H1 (cell line): ENCODE data around the gene GTF2H1. TPM values are rescaled to one million over a fixed set of nuclear protein-coding genes. Genes with fewer than 3 reads are reported as not detected.

Experiments used
- CTCF ChIA-PET: fragments of 300-600 bp; sonication (Branson Sonifier 250); formaldehyde crosslinking; loops from one replicate; lab custom pipeline; 2021; ENCODE audit not compliant: partially characterized antibody; lab: Charles Lee
- POLR2A ChIA-PET: fragments of 300-600 bp; sonication (Branson Sonifier 250); formaldehyde crosslinking; loops from one replicate; lab custom pipeline; 2021; ENCODE audit warnings: inconsistent platforms; ENCODE audit not compliant: partially characterized antibody; lab: Charles Lee
- DNase-seq, 2 experiments: peaks; one replicate each; pipeline versions ENCODE4 v3.0.0 to v3.0.0-alpha.2; 2010 to 2022; ENCODE audit warnings: low spot score in 2 of 2, low read depth in 1 of 2, mixed read lengths in 1 of 2
- FAIRE-seq: peaks from 2 replicates; lab custom pipeline; 2011; peaks lifted over from hg19 to GRCh38; lab: Jason Lieb, UNC
- H2AFZ ChIP-seq: 2 replicates; pipeline ENCODE4 v1.8.1; 2012; ENCODE audit warnings: low read length, inconsistent platforms
- H2AK5ac ChIP-seq: 2 replicates; pipeline ENCODE4 v1.6.1; 2013; ENCODE audit warnings: low read depth, low read length
- H2BK120ac ChIP-seq: replicated peaks from 2 replicates; pipeline ENCODE3; 2013; ENCODE audit warnings: low read depth, low read length, inconsistent platforms
- H2BK12ac ChIP-seq: 2 replicates; pipeline ENCODE4 v1.6.1; 2013; ENCODE audit warnings: low read depth, low read length
- H2BK15ac ChIP-seq: 2 replicates; pipeline ENCODE4 v1.6.1; 2013; ENCODE audit warnings: low read length
- H2BK20ac ChIP-seq: 2 replicates; pipeline ENCODE4 v1.6.1; 2013; ENCODE audit warnings: low read length
- H2BK5ac ChIP-seq: 2 replicates; pipeline ENCODE4 v1.6.1; 2013; ENCODE audit warnings: low read depth, low read length
- H3K14ac ChIP-seq: 2 replicates; pipeline ENCODE4 v1.6.1; 2013; ENCODE audit warnings: inconsistent platforms; ENCODE audit not compliant: insufficient read length
- H3K18ac ChIP-seq: 2 replicates; pipeline ENCODE4 v1.6.1; 2013; ENCODE audit warnings: low read length; ENCODE audit errors: extremely low read depth
- H3K23ac ChIP-seq: 2 replicates; pipeline ENCODE4 v1.6.1; 2013; ENCODE audit warnings: inconsistent platforms; ENCODE audit not compliant: insufficient read length
- H3K23me2 ChIP-seq: 2 replicates; pipeline ENCODE4 v1.6.1; 2013; ENCODE audit warnings: low read depth, low read length
- H3K27ac ChIP-seq: 2 replicates; pipeline ENCODE4 v1.6.1; 2011; ENCODE audit warnings: low read depth, low read length, inconsistent platforms
- H3K27me3 ChIP-seq, 4 experiments: replicated peaks in 1 of 4; 1 replicate in 1 of 4; 2 replicates in 3 of 4; pipeline versions ENCODE4 v1.6.1 to v1.8.1; 2011 to 2013; ENCODE audit warnings: low read length in 3 of 4, mild to moderate bottlenecking in 3 of 4, inconsistent platforms in 2 of 4, mixed read lengths in 2 of 4, moderate library complexity in 1 of 4; ENCODE audit not compliant: control insufficient read depth in 3 of 4, insufficient read depth in 3 of 4; ENCODE audit errors: extremely low read depth in 1 of 4
- H3K36me3 ChIP-seq, 4 experiments: 2 replicates each; pipeline versions ENCODE4 v1.6.1 to v1.8.1; 2011 to 2013; ENCODE audit warnings: mild to moderate bottlenecking in 4 of 4, low read length in 3 of 4, moderate library complexity in 2 of 4, control low read depth in 1 of 4, inconsistent platforms in 1 of 4; ENCODE audit not compliant: insufficient read depth in 4 of 4, control insufficient read depth in 2 of 4
- H3K4ac ChIP-seq: replicated peaks from 2 replicates; pipeline ENCODE3; 2013; ENCODE audit warnings: low read length, low read depth, mixed read lengths, inconsistent platforms; ENCODE audit not compliant: insufficient read length
- H3K4me1 ChIP-seq, 4 experiments: replicated peaks in 1 of 4; 1 replicate in 1 of 4; 2 replicates in 3 of 4; pipeline versions ENCODE4 v1.6.1 to v1.8.1; 2011 to 2013; ENCODE audit warnings: low read length in 3 of 4, inconsistent platforms in 2 of 4, mixed read lengths in 1 of 4; ENCODE audit not compliant: insufficient read depth in 4 of 4, control insufficient read depth in 3 of 4
- H3K4me2 ChIP-seq, 2 experiments: 2 replicates each; pipeline versions ENCODE4 v1.6.1 to v1.8.1; 2011 to 2013; ENCODE audit warnings: low read depth in 2 of 2, low read length in 2 of 2, control low read depth in 1 of 2, inconsistent platforms in 1 of 2, mild to moderate bottlenecking in 1 of 2; ENCODE audit not compliant: insufficient read depth in 1 of 2
- H3K4me3 ChIP-seq, 4 experiments: fragments of 200-600, 300-600 bp in 1 of 4; sonication (generic), shearing (Covaris generic), sonication (Bioruptor Twin) in 1 of 4; 2 replicates each; pipeline versions ENCODE4 v1.5.1 to v1.8.1; 2011 to 2016; ENCODE audit warnings: low read length in 4 of 4, low read depth in 3 of 4, control low read depth in 2 of 4, inconsistent platforms in 2 of 4, mild to moderate bottlenecking in 2 of 4, mixed read lengths in 1 of 4, moderate library complexity in 1 of 4; ENCODE audit not compliant: insufficient read depth in 2 of 4; ENCODE audit errors: extremely low read depth in 1 of 4
- H3K56ac ChIP-seq: replicated peaks from 2 replicates; pipeline ENCODE3; 2013; ENCODE audit warnings: low read depth, mild to moderate bottlenecking, mixed read lengths, low read length, inconsistent platforms; ENCODE audit not compliant: insufficient read length
- H3K79me1 ChIP-seq: 2 replicates; pipeline ENCODE4 v1.6.1; 2013; ENCODE audit warnings: low read depth, low read length, control low read depth
- H3K79me2 ChIP-seq, 2 experiments: 2 replicates each; pipeline versions ENCODE4 v1.6.1 to v1.8.1; 2012 to 2013; ENCODE audit warnings: low read length in 2 of 2, mild to moderate bottlenecking in 2 of 2, inconsistent platforms in 1 of 2; ENCODE audit not compliant: insufficient read depth in 2 of 2, control insufficient read depth in 1 of 2
- H3K9ac ChIP-seq, 4 experiments: replicated peaks in 1 of 4; 1 replicate in 1 of 4; 2 replicates in 3 of 4; pipeline versions ENCODE4 v1.6.1 to v1.8.1; 2011 to 2013; ENCODE audit warnings: low read depth in 3 of 4, low read length in 3 of 4, control low read depth in 2 of 4, mild to moderate bottlenecking in 2 of 4, moderate library complexity in 2 of 4, inconsistent platforms in 1 of 4; ENCODE audit errors: extremely low read depth in 1 of 4
- H3K9me3 ChIP-seq, 2 experiments: 2 replicates each; pipeline versions ENCODE4 v1.6.1 to v1.8.1; 2012 to 2013; ENCODE audit warnings: mild to moderate bottlenecking in 2 of 2, moderate library complexity in 2 of 2, control low read depth in 1 of 2, inconsistent platforms in 1 of 2, low read depth in 1 of 2, low read length in 1 of 2, mixed read lengths in 1 of 2; ENCODE audit not compliant: insufficient read depth in 2 of 2
- H4K20me1 ChIP-seq, 2 experiments: replicated peaks in 1 of 2; 2 replicates each; pipeline versions ENCODE3 to v1.8.1; 2011 to 2013; ENCODE audit warnings: inconsistent platforms in 2 of 2, low read length in 2 of 2, mild to moderate bottlenecking in 1 of 2; ENCODE audit not compliant: insufficient read depth in 2 of 2, control insufficient read depth in 1 of 2
- H4K5ac ChIP-seq: 2 replicates; pipeline ENCODE4 v1.6.1; 2013; ENCODE audit warnings: low read length, low read depth, mixed read lengths, inconsistent platforms; ENCODE audit not compliant: insufficient read length
- H4K8ac ChIP-seq: 2 replicates; pipeline ENCODE4 v1.8.0; 2013; ENCODE audit warnings: mild to moderate bottlenecking, moderate library complexity, low read length, inconsistent platforms; ENCODE audit not compliant: insufficient read depth; ENCODE audit errors: extremely low read depth
- H4K91ac ChIP-seq: replicated peaks from 2 replicates; pipeline ENCODE3; 2013; ENCODE audit warnings: low read length, mixed read lengths, inconsistent platforms; ENCODE audit not compliant: insufficient read length
- BCL11A ChIP-seq, 2 experiments: IDR thresholded peaks; one replicate each; pipeline ENCODE4 v1.6.1; 2011; ENCODE audit warnings: low read depth in 2 of 2, low read length in 2 of 2, mild to moderate bottlenecking in 2 of 2
- EGR1 ChIP-seq: IDR thresholded peaks from 2 replicates; pipeline ENCODE4 v1.6.1; 2011; ENCODE audit warnings: low read depth, low read length, borderline replicate concordance
- KDM1A ChIP-seq: fragments of 200-600, 300-600 bp; sonication (generic); IDR thresholded peaks from 2 replicates; pipeline ENCODE4 v1.7.1; 2016; ENCODE audit warnings: mild to moderate bottlenecking, low read length, borderline replicate concordance
- RFX5 ChIP-seq: IDR thresholded peaks from 2 replicates; pipeline ENCODE4 v1.6.1; 2011; ENCODE audit warnings: low read depth, low read length, improper control_type of control experiment, borderline replicate concordance
- SAP30 ChIP-seq: fragments of 300-600 bp; sonication (generic); IDR thresholded peaks from 2 replicates; pipeline ENCODE4 v1.7.1; 2012; ENCODE audit warnings: low read length, moderate library complexity, mild to moderate bottlenecking, inconsistent platforms; ENCODE audit not compliant: insufficient read depth, insufficient replicate concordance
- TEAD4 ChIP-seq: IDR thresholded peaks from 2 replicates; pipeline ENCODE4 v1.6.1; 2012; ENCODE audit warnings: low read depth, low read length, inconsistent platforms, mixed read lengths
- WGBS, 2 experiments: shearing (Covaris generic) in 1 of 2; methylation state at CpG; one replicate each; pipeline versions ENCODE4 v1.1.6 to v1.1.7; 2013 to 2015; ENCODE audit warnings: low lambda C conversion rate in 2 of 2, mixed read lengths in 2 of 2, inconsistent platforms in 1 of 2, low coverage in 1 of 2, missing lambda C conversion rate in 1 of 2; ENCODE audit not compliant: insufficient replicate concordance in 2 of 2, insufficient coverage in 1 of 2, insufficient read length in 1 of 2; ENCODE audit errors: extremely low coverage in 1 of 2, missing lambda C conversion rate in 1 of 2; 5-methylcytosine and 5-hydroxymethylcytosine counted together
- polyA plus RNA-seq, 7 experiments: library from polyadenylated mRNA; depleted of rRNA in 3 of 7; stranded (reverse) in 5 of 7; unstranded in 2 of 7; fragments of >200 nt in 5 of 7; fragments of 200-250 nt in 2 of 7; gene quantifications; 1 replicate in 5 of 7; 2 replicates in 1 of 7; 4 replicates in 1 of 7; pipeline versions ENCODE4 v1.2.1 to v1.2.3, GENCODE V29; 2011 to 2013; ENCODE audit warnings: missing spikeins in 2 of 7, mixed read lengths in 2 of 7
- total RNA-seq: library from RNA; stranded (reverse); fragmentation: NEBNext Ultra II Directional; extraction: Animal tissue kit (Norgen Biotek cat#: 25700); gene quantifications from 2 replicates; pipeline ENCODE4 v1.2.1, GENCODE V29; 2021

The GTF2H1 gene
- total and polyA plus RNA-seq, 2 of the 8 experiments (the other 6 are each of a cell fraction or from before 2014, with no cell fraction given): 9.1 to 26.3 TPM

GRCh38 chr11:18416459-18416858, 94.1 kb downstream of the GTF2H1 start:
- no peak for FAIRE-seq

More at GRCh38 chr11:18416459-18416858, 94.1 kb downstream of the GTF2H1 start:
- H3K4ac ChIP-seq: no peak overlapping the region
- H2AFZ ChIP-seq: no peak overlapping the region
- no peaks in the 10 kb centered on the region for H3K79me2 ChIP-seq
- H3K14ac ChIP-seq: no peak overlapping the region
- no peak overlapping the region for H2AK5ac ChIP-seq
- no peaks in the 10 kb centered on the region for H4K20me1 ChIP-seq
- no peaks in the 10 kb centered on the region for H3K36me3 ChIP-seq
- no peak overlapping the region for H3K4me2 ChIP-seq
- H3K56ac ChIP-seq: no peak overlapping the region
- 76 to 100% methylated on average over 1 to 3 of the region's 3 CpGs for WGBS, 2 experiments
- no peaks in the 10 kb centered on the region for H3K79me1 ChIP-seq
- H2BK20ac ChIP-seq: no peak overlapping the region
- peaks cover 0 to 9% (median 5%) of the 10 kb centered on the region in 4 experiments; a peak in 4 of 7 replicates for H3K27me3 ChIP-seq
- H2BK5ac ChIP-seq: no peak overlapping the region
- no peak overlapping the region for H2BK15ac ChIP-seq
- POLR2A ChIA-PET: no interaction called here
- no peak overlapping the region for H2BK12ac ChIP-seq
- H3K23me2 ChIP-seq: peaks cover 3% of the 10 kb centered on the region; the same call in 1 of the 2 replicates
- TF ChIP-seq KDM1A: no peak
- no peak for TF ChIP-seq BCL11A (IDR thresholded peaks at IDR 0.05; ENCODE audit: low read depth in 2 of 2, low read length in 2 of 2)
- no peak for TF ChIP-seq SAP30
- TF ChIP-seq RFX5: no peak
- TF ChIP-seq EGR1: no peak
- no peak for TF ChIP-seq TEAD4
- no peak overlapping the region for H3K9ac ChIP-seq
- peaks cover 0 to 3% (median 0%) of the 10 kb centered on the region in 4 experiments; a peak in 2 of 7 replicates for H3K4me1 ChIP-seq
- no peak overlapping the region for H4K8ac ChIP-seq
- H3K27ac ChIP-seq: no peak overlapping the region
- CTCF ChIA-PET: interaction anchor here (1.2 kb wide), 1 partner anchor 16 kb away, joined by 3 read pairs; no protein-coding TSS in a partner anchor
- H4K5ac ChIP-seq: no peak overlapping the region
- no peak overlapping the region for H4K91ac ChIP-seq
- no peak overlapping the region for H3K23ac ChIP-seq
- H2BK120ac ChIP-seq: no peak overlapping the region
- no peak overlapping the region for H3K18ac ChIP-seq
- no peak overlapping the region for H3K4me3 ChIP-seq
- no peak for DNase-seq
- H3K9me3 ChIP-seq: no peaks in the 10 kb centered on the region
